ENCODE results near the gene RAB3A. TPM values are rescaled to one million over a fixed set of nuclear protein-coding genes. Genes with fewer than 3 reads are reported as not detected.
"Not testable (repeated sequence)": the region's sequence is repeated elsewhere in the genome, so short reads cannot be mapped to it uniquely, and the experiment has no call there.

The RAB3A gene
- total RNA-seq, 1 donor from 2014 or later = 9.2 TPM

GRCh38 chr19:18164072-18164471 is 39.8 kb downstream of the RAB3A start:
- Mint-ChIP-seq H3K27me3 (ENCODE audit: low read depth) (no peaks in the 10 kb centered on the region), H3K36me3 (ENCODE audit: low read depth) (peaks cover 7% of the 10 kb centered on the region), H3K4me1 (peaks cover 7% of the 10 kb centered on the region), H3K27ac (ENCODE audit: unreplicated experiment) (no peak overlapping the region), H3K4me3 (no peak overlapping the region), H3K9me3 (no peaks in the 10 kb centered on the region)
- no peak for TF ChIP-seq CTCF (conservative IDR thresholded peaks at IDR 0.05)
- no peak for DNase-seq (ENCODE audit: low read depth, low spot score)

DNA sequence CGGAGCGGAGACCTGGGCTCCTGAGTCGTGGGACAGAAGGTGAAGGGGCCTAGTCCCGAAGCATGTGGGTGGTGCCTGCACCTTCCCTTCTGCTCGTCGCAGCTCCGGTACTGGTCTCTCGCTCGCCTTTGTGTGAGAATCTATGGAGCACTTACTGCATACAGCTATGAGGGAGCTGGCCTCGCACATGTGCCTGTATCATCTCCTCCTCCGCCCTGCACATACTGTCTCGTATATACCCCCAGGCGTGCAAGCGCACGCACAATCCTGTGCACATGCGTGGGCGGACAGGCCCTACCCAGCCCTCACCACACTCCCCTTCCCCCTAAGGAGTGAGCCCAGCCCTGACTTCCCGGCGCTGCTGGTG is 42.2 kb downstream of the RAB3A start:
- no peak for DNase-seq (ENCODE audit: low read depth, low spot score)
- no peaks in the 10 kb centered on the region for H3K27me3 Mint-ChIP-seq (ENCODE audit: low read depth)
- H3K9me3 Mint-ChIP-seq = no peaks in the 10 kb centered on the region
- H3K36me3 Mint-ChIP-seq (ENCODE audit: low read depth) = peaks cover 4% of the 10 kb centered on the region
- peaks cover 18% of the 10 kb centered on the region for H3K4me1 Mint-ChIP-seq
- H3K27ac Mint-ChIP-seq (ENCODE audit: unreplicated experiment) = no peak overlapping the region
- peak; percentile 36 for TF ChIP-seq CTCF (conservative IDR thresholded peaks at IDR 0.05)
- no peak overlapping the region for H3K4me3 Mint-ChIP-seq

- peak; percentile 75 for TF ChIP-seq CTCF (conservative IDR thresholded peaks at IDR 0.05)
- H3K4me3 Mint-ChIP-seq = no peak overlapping the region
- H3K27me3 Mint-ChIP-seq (ENCODE audit: low read depth) = no peaks in the 10 kb centered on the region
- H3K9me3 Mint-ChIP-seq = no peaks in the 10 kb centered on the region
- peaks cover 23% of the 10 kb centered on the region for H3K4me1 Mint-ChIP-seq
- DNase-seq (ENCODE audit: low read depth, low spot score) = peak; percentile 76
- H3K27ac Mint-ChIP-seq (ENCODE audit: unreplicated experiment) = no peak overlapping the region
- peaks cover 4% of the 10 kb centered on the region for H3K36me3 Mint-ChIP-seq (ENCODE audit: low read depth)
Measured at GRCh38 chr19:18160971-18161635, 42.7 kb downstream of the RAB3A start.

DNA sequence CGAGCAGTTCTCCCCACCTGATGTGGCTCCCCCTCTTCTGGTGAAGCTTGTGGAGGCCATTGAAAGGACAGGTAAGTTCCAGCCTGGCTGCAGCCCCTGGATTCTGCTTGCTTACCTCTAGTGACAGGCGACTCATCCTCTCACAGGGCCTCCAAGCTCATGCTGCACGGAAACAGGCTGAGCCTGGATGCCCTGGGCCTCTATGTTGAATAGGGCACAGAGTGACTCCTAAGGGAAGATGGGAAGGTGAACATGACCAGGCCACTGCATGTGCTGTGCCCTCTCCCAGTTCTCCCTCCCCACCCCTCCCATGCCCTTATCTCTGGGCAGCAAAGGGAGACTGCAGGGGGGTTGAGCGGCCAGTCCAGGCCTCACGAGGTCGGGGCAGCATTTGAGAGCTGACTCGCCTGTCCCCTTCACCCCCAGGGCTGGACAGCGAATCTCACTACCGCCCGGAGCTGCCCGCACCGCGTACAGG is 43.3 kb downstream of the RAB3A start:
- TF ChIP-seq CTCF (conservative IDR thresholded peaks at IDR 0.05) = no peak
- Mint-ChIP-seq H3K4me1 (peaks cover 24% of the 10 kb centered on the region), H3K4me3 (peak overlapping the region; percentile 83), H3K27me3 (ENCODE audit: low read depth) (no peaks in the 10 kb centered on the region), H3K9me3 (no peaks in the 10 kb centered on the region), H3K27ac (ENCODE audit: unreplicated experiment) (no peak overlapping the region), H3K36me3 (ENCODE audit: low read depth) (peaks cover 4% of the 10 kb centered on the region)
- no peak for DNase-seq (ENCODE audit: low read depth, low spot score)

- no peaks in the 10 kb centered on the region for H3K9me3 Mint-ChIP-seq
- peaks cover 4% of the 10 kb centered on the region for H3K36me3 Mint-ChIP-seq (ENCODE audit: low read depth)
- no peak for DNase-seq (ENCODE audit: low read depth, low spot score)
- H3K27ac Mint-ChIP-seq (ENCODE audit: unreplicated experiment) = no peak overlapping the region
- H3K4me3 Mint-ChIP-seq = peak overlapping the region; percentile 83
- H3K4me1 Mint-ChIP-seq = peaks cover 24% of the 10 kb centered on the region
- H3K27me3 Mint-ChIP-seq (ENCODE audit: low read depth) = no peaks in the 10 kb centered on the region
- no peak for TF ChIP-seq CTCF (conservative IDR thresholded peaks at IDR 0.05)
Measured at GRCh38 chr19:18159810-18160209, 44.0 kb downstream of the RAB3A start.

DNA sequence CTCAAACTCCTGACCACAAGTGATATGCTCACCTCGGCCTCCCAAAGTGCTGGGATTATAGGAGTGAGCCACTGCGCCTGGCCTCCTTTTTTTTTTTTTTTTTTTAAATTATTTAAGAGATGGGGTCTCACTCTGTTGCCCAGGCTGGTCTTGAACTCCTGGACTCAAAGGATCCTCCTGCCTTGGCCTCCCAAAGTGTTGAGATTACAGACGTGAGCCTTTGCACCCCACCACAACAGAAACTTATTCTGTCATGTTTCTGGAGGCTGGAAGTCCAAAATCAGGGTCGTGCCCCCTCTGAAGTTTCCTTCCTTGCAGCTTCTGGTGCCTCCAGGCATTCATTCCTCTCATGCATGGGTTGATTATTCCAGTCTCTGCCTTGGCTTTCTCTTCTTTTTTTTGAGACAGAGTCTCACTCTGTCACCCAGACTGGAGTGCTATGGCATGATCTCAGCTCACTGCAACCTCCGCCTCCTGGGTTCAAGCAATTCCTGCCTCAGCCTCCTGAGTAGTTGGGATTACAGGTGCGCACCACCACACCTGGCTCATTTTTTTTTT is 44.7 kb downstream of the RAB3A start:
- H3K4me1 Mint-ChIP-seq = peaks cover 29% of the 10 kb centered on the region
- not testable (repeated sequence) for H3K9me3 Mint-ChIP-seq; H3K27ac Mint-ChIP-seq (ENCODE audit: unreplicated experiment); H3K36me3 Mint-ChIP-seq (ENCODE audit: low read depth); DNase-seq (ENCODE audit: low read depth, low spot score); H3K27me3 Mint-ChIP-seq (ENCODE audit: low read depth)
- peak overlapping the region; percentile 66 for H3K4me3 Mint-ChIP-seq
